ENCODE measurements around the gene CCDC83. TPM values are rescaled to one million over a fixed set of nuclear protein-coding genes. Genes with fewer than 3 reads are reported as not detected.

CCDC83 gene
- total RNA-seq, 3 donors from 2014 or later (not counting 1 experiment from before 2014, with no cell fraction given), result 0.12 TPM; not detected in 2

DNA sequence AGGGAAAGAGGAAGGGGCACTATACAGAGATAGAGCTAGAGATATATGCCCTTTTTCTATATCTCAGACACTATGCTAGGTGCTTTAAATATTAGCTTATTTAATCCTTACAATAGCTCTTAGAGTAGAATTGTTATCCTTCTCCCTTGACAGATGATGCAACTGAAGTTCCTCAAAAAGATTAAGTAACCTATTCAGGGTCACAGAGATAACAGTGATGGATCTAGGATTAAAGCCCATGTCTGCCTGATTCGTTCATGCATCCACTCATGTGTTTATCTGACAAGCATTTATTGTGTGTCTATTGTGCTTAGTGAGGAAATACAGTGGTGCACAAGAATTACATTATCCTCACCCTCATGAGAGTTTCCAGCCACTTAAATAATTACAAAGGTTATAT, 8.7 kb downstream of the CCDC83 start:
- H3K4me3 Mint-ChIP-seq, result no peak overlapping the region
- Histone ChIP-seq H3K27ac (ENCODE audit: low read length) (no peak overlapping the region), H3K4me1 (ENCODE audit: control insufficient read depth, insufficient read depth, low read length) (no peaks in the 10 kb centered on the region), H3K9me3 (ENCODE audit: control insufficient read depth, insufficient read depth, low read length) (no peaks in the 10 kb centered on the region), H3K4me3 (ENCODE audit: low read length) (no peak overlapping the region), H3K36me3 (ENCODE audit: control insufficient read depth, insufficient read depth, low read length) (no peaks in the 10 kb centered on the region), H3K27me3 (ENCODE audit: control insufficient read depth, insufficient read depth, low read length) (no peaks in the 10 kb centered on the region)
- TF ChIP-seq, protein P1, sequence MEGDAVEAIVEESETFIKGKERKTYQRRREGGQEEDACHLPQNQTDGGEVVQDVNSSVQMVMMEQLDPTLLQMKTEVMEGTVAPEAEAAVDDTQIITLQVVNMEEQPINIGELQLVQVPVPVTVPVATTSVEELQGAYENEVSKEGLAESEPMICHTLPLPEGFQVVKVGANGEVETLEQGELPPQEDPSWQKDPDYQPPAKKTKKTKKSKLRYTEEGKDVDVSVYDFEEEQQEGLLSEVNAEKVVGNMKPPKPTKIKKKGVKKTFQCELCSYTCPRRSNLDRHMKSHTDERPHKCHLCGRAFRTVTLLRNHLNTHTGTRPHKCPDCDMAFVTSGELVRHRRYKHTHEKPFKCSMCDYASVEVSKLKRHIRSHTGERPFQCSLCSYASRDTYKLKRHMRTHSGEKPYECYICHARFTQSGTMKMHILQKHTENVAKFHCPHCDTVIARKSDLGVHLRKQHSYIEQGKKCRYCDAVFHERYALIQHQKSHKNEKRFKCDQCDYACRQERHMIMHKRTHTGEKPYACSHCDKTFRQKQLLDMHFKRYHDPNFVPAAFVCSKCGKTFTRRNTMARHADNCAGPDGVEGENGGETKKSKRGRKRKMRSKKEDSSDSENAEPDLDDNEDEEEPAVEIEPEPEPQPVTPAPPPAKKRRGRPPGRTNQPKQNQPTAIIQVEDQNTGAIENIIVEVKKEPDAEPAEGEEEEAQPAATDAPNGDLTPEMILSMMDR (IDR thresholded peaks at IDR 0.05), result no peak
- ATAC-seq (peak in 1 of 3 donors; percentile 14), DNase-seq (no peak)
- no peaks in the 10 kb centered on the region for H3K36me3 Mint-ChIP-seq
- peaks cover 0 to 26% of the 10 kb centered on the region in 2 donors for H3K27me3 Mint-ChIP-seq (ENCODE audit: low read depth in 2 of 2)
- intact Hi-C loops (cut with micrococcal nuclease), result no loop called here
- no peak overlapping the region for H3K27ac Mint-ChIP-seq
- no peaks in the 10 kb centered on the region for H3K9me3 Mint-ChIP-seq
- WGBS (ENCODE audit: insufficient coverage), result 80% methylated on average over 1 of the region's 1 CpG
- H3K4me1 Mint-ChIP-seq, result no peaks in the 10 kb centered on the region

DNA sequence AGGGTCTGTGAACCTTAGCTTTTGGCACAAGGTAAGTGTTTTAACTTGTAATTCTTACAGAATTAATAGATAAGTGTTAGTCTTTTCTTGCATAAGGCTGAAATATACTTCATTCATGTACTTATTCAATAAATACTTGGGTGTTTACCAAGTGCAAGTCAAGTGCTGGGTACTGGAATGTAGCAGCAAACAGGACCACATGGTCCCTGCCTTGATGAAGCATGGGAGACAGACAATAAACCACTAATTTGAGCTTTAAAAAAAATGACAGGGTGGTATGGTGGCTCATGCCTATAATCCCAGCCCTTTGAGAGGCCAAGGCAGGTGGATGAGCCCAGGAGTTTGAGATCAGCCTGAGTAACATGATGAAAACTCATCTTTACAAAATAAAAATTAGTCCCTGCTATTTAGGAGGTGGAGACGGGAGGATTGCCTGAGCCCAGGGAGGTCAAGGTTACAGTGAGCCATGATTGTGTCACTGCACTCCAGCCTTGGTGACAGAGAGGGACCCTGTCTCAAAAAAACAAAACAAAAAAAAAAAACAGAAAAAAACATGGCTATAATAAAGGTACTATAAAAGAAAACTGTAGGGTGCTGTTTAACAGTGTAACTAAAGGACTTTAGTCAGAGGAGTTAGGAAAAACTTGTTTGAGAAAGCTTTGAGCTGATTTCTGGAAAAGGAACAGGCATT, 11.1 kb downstream of the CCDC83 start:
- DNase-seq, result no peak
- TF ChIP-seq, protein P1 (IDR thresholded peaks at IDR 0.05), result no peak
- Histone ChIP-seq H3K36me3 (ENCODE audit: control insufficient read depth, insufficient read depth, low read length) (no peaks in the 10 kb centered on the region), H3K27ac (ENCODE audit: low read length) (no peak overlapping the region), H3K9me3 (ENCODE audit: control insufficient read depth, insufficient read depth, low read length) (no peaks in the 10 kb centered on the region), H3K4me3 (ENCODE audit: low read length) (no peak overlapping the region), H3K4me1 (ENCODE audit: control insufficient read depth, insufficient read depth, low read length) (no peaks in the 10 kb centered on the region), H3K27me3 (ENCODE audit: control insufficient read depth, insufficient read depth, low read length) (no peaks in the 10 kb centered on the region)
- H3K4me3 Mint-ChIP-seq, result no peak overlapping the region
- peaks cover 0 to 16% of the 10 kb centered on the region in 2 donors for H3K27me3 Mint-ChIP-seq (ENCODE audit: low read depth in 2 of 2)
- no peak overlapping the region for H3K27ac Mint-ChIP-seq
- no peaks in the 10 kb centered on the region for H3K36me3 Mint-ChIP-seq
- 100% methylated on average over 1 of the region's 1 CpG for WGBS (ENCODE audit: insufficient coverage)
- ATAC-seq, result no peak
- H3K9me3 Mint-ChIP-seq, result no peaks in the 10 kb centered on the region
- H3K4me1 Mint-ChIP-seq, result no peaks in the 10 kb centered on the region
- intact Hi-C loops (cut with micrococcal nuclease), result no loop called here

DNA sequence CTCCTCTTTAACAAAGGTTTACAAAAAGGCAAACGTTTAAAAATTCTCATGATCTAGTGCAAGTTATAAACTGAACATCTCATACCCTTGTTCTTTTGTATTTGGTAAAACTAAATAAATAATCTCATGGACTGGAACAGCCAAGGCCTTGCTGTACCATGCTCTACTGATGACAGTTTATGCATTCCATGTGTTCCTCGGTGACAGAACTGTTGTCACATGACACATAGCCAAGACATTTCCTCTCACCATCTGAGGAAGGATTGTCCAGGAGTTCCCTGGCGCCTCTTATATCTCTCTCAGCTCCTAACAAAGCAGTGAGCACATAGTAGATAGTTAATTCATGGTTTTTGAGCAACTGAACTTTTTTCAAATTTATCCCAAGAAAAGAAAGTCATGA, 12.6 kb downstream of the CCDC83 start:
- H3K4me1 Mint-ChIP-seq, result no peaks in the 10 kb centered on the region
- intact Hi-C loops (cut with micrococcal nuclease), result no loop called here
- WGBS (ENCODE audit: insufficient coverage), result 65% methylated on average over 2 of the region's 3 CpGs

More for the DNA sequence above, 12.6 kb downstream of the CCDC83 start:
- Mint-ChIP-seq H3K27ac (no peak overlapping the region), H3K4me3 (no peak overlapping the region), H3K36me3 (no peaks in the 10 kb centered on the region), H3K9me3 (no peaks in the 10 kb centered on the region), H3K27me3 (ENCODE audit: low read depth in 2 of 2) (peaks cover 0 to 8% of the 10 kb centered on the region in 2 donors)
- no peak for DNase-seq
- TF ChIP-seq, protein P1 (IDR thresholded peaks at IDR 0.05), result no peak
- no peak overlapping the region for H3K4me3 ChIP-seq (ENCODE audit: low read length)
- H3K36me3 ChIP-seq (ENCODE audit: control insufficient read depth, insufficient read depth, low read length), result no peaks in the 10 kb centered on the region
- no peak for ATAC-seq
- no peak overlapping the region for H3K27ac ChIP-seq (ENCODE audit: low read length)
- no peaks in the 10 kb centered on the region for H3K4me1 ChIP-seq (ENCODE audit: control insufficient read depth, insufficient read depth, low read length)
- no peaks in the 10 kb centered on the region for H3K27me3 ChIP-seq (ENCODE audit: control insufficient read depth, insufficient read depth, low read length)
- H3K9me3 ChIP-seq (ENCODE audit: control insufficient read depth, insufficient read depth, low read length), result no peaks in the 10 kb centered on the region

Measured in natural killer cell (primary cell).